GM18502 (cell line): ENCODE measurements around the gene SPTAN1.

Experiments used
- ATAC-seq: cut with Tn5 transposase; IDR thresholded peaks from one replicate; pipeline ENCODE4 v1.9.1; 2021; ENCODE audit warnings: mild to moderate bottlenecking; ENCODE audit not compliant: unreplicated experiment, poor library complexity

The SPTAN1 gene

DNA sequence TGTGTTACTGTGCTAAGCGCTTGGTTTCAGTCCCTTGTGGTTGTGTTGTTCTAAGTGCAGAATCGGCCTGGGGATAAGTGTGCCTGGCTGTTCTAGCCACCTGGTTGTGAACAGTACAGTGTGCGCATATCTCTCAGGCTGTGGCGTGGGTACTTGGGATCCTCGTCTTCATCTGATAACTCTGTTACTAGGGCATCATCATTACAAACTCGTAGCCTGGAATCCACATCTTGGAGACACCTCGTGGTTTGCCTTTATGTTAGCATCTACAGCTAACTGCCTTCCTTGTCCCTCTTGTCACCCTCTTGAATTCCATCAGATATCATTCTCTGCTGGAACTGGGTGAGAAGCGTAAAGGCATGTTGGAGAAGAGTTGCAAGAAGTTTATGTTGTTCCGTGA lies 41.5 kb downstream of the SPTAN1 start:
- no peak for ATAC-seq

DNA sequence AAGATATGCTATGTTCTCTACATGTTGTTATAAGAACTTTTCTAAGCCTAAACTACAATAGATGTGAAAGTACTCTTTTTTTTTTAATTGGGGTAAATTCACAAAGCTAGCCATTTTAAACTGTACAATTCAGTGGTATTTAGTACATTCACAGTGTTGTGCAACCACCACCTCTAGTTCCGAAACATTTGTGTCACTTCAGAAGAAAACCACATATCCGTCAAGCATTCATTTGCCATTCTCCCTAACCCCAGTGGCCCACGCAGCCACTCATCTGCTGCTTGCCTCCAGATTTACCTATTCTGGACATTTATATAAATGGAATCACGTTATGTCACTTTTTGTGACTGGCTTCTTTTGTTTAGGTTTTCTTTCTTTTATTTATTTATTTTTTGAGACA lies 43.1 kb downstream of the SPTAN1 start:
- ATAC-seq: no peak

DNA sequence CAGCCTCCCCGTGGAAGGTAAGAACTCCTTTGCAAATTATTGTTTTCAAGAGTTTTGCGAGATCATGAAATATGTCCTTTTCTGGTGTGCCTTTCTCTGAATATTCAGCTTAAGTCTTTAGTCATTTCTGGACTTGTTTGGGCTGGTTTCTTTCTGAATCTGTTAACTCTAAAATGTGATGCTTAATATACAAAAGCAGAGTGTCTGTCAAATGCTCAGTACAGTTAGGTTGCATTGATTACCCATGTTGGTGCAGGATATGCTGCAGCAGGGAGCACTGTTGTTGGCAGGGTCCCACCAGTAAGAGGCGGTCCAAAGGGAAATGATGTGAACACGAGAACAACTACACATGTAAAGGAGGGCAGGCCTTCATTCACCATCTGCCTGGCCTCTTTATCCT lies 47.7 kb downstream of the SPTAN1 start:
- ATAC-seq: no peak

DNA sequence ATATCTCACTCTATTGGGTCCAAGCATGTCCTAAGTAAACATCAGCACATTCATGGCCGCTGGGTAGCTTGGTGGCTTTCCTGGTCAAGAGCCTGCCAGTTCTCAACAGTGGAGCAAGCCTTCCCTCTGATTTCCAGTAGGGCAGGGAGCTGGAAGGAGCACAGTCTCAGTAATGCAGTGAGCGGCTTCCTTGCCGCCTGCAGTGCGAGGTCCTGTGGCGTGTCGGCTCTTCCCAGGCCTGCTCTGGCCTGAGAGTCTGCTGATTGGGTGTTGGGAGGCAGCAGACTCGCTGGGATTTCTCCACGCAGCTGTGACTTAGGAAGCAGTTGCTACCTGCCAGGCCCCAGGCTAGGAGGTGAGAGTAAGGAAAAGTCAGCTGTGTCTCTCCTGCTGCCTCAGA lies 51.3 kb downstream of the SPTAN1 start:
- ATAC-seq: no peak

DNA sequence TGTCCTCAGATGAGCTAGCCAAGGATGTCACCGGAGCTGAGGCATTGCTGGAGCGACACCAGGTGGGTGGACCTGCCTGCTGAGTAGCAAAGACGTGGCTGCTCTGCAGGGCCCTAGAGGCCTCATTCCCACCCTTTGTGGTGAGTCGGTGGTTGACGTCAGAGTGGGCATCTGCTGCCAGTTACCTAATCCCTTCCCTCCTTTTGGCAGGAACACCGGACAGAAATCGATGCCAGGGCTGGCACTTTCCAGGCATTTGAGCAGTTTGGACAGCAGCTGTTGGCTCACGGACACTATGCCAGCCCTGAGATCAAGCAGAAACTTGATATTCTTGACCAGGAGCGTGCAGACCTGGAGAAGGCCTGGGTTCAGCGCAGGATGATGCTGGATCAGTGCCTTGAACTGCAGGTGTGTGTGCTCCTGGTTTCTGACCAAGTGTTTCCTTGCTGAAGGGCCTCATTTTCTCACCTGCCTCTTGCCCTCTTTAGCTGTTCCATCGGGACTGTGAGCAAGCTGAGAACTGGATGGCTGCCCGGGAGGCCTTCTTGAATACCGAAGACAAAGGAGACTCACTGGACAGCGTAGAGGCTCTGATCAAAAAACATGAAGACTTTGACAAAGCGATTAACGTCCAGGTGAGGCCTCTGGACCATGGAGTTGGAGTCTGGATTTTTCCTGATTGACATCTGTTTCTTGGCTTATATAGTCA lies 55.4 kb downstream of the SPTAN1 start:
- no peak for ATAC-seq

DNA sequence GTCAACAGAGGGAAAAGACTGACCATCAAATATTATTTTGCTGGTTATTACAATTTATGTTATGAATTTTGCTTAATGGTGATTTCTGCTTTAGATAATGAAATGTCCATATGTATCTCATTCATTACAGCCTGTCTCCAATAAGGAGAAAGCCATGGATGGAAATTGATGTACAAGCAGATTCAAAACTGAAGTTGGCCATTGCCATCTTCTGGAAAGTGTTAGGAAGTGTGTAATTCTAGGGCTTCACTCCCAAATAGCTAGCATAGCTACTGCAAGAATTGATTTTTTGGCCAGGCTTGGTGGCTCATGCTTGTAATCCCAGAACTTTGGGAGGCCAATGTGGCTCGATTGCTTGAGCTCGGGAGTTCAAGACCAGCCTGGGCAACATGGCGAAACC lies 58.5 kb downstream of the SPTAN1 start:
- ATAC-seq: no peak

DNA sequence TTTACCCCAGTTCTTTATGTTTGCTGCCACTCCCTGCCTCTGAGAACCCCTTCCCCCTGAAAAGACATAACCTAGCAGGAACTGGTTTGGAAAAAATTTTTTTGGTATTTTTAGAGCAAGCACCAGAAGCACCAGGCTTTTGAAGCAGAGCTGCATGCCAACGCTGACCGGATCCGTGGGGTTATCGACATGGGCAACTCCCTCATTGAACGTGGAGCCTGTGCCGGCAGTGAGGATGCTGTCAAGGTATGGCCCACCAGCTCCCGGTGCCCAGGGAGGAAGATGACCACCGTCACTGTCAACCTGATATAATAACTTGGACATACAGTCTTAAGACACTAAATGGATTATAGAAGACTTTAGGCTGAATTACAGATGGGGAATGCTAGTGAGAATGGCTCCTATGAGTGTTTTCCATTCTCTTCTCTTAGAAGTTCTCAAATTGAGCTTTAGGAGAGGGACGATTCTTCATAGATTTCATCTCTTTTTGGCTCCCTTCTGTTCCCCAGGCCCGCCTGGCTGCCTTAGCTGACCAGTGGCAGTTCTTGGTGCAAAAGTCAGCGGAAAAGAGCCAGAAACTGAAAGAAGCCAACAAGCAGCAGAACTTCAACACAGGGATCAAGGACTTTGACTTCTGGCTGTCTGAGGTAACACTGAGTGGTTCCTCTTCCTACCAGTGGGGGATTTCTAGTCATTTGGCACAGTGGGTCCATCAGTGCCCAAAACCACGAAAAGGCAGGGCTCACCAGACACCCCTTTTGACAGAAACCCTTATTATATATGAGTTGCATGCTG lies 59.4 kb downstream of the SPTAN1 start:
- no peak for ATAC-seq

DNA sequence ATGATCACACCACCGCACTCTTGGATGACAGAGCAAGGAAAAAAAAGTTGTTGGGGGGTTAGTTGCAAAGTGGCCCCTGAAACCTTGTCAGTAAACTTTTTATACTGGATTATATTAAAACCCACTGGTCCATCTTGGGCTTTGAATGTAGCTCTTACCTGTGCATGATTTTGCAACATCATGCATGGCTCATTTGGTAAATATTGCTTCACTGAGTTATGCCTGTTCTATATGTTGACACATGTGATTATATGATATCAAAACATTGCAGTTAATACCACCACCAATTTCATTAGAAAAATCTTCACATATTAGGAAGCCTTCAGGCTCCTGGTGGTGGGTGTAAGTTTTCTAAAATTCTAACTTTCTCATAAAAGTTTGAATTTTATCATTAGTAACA lies 62.3 kb downstream of the SPTAN1 start:
- no peak for ATAC-seq

DNA sequence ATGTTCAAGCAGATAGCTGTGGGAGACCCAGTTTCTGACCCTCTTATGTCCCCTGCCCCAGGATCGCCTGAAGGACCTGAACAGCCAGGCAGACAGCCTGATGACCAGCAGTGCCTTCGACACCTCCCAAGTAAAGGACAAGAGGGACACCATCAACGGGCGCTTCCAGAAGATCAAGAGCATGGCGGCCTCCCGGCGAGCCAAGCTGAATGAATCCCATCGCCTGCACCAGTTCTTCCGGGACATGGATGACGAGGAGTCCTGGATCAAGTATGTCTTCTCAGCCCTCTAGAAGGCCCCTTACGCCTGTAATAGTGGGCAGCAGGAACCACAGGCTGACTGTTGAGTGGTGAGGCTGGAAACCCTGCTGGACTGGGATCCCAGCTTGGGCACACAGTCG lies 63.2 kb downstream of the SPTAN1 start:
- no peak for ATAC-seq

DNA sequence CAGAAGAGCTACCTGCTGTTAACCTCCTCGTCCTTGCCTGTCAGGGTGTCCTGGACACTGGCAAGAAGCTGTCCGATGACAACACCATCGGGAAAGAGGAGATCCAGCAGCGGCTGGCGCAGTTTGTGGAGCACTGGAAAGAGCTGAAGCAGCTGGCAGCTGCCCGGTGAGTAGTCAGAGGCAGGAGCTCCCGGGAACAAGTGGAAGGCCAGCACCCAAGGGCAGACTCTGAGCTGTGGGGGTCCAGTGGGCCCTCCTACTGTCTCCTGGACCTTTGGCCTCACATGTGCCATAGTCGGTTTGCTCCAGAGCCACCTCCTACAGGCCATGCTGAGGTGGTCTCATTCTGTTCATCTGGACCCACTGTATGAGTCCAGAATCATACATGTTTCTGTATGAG lies 65.6 kb downstream of the SPTAN1 start:
- no peak for ATAC-seq

DNA sequence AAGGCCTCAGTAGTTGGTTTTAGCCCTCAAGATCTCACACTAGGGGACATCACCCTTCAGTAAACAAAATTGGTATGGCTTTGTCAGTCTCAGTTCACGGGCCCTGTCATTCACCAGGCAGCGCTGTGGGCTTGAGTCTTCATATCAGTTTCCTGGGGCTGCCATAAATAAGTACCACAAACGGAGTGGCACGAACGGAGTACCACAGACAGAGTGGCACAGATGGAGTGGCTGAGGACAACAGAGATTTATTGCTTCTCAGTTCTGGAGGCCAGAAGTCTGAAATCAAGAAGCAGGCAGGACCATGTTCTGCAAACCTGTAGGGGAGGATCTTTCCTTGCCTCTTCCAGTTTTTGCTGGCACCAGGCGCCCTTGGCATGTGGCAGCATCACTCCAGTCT lies 66.7 kb downstream of the SPTAN1 start:
- no peak for ATAC-seq

DNA sequence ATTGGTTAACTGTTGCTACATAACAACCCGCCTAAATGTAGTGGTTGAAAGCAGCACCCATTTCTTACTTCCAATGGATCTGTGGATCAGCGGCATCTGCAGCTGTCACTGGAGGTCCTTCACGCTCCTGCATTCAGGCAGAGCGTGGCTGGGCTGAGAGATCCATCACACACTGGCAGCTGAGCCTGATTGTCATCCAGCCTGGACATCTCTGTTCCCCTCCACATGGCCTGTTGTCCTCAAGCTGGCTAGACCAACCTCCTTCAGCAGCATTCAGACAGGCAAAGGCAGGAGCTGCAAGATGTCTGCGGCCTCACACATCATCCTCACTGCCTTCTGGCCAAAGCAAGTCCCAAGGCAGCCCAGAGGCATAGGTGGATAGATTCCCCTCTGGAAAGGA lies 67.4 kb downstream of the SPTAN1 start:
- ATAC-seq: no peak

DNA sequence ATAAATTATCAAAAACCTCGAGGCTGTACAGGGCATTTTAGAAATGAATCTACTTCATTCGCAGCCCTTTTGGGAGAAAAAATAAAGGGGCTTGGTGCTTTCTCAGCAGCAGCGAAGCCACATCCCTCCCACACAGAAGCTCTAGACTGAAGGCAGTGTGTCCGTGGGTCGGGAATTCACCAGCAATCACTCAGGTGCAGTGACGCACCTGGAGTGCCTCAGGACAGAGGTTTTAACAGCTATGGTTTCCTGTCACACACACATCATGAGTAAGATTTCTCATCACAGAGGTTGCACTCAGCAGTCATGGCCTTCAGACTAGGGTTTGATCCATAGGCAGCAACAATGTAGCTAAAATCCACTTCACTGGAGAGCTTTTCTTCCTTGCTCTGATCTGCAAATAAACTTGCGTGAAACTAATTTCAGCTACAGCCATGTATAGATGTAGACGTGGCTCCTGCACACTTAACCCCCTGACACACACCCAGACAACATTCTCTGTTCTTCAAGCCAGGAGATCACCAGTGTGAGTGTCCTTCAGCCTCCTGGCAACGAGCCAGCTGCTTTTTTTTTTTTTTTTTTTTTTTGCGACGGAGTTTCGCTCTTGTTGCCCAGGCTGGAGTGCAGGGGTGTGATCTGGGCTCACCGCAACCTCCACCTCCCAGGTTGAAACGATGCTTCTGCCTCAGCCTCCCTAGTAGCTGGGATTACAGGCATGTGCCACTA lies 69.5 kb downstream of the SPTAN1 start:
- no peak for ATAC-seq

DNA sequence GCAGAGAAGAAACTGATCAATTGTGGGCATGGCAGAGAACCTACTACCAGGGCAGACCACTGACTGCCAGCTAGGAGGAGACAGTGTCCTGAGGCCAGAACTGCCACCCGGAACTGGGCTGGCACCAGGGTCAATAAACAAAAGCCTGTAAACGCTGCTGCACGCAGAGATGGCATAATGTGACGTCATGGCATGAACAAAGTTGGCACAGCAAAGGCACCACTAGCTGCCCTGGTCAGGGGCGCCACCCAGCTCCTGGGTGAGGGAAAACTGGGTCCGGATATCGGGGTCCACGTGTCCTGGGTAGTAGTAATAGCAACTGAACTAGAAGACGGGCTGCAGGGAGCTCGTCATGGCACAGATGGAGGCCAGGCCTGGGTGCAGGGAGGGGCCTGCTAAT lies 72.2 kb downstream of the SPTAN1 start:
- ATAC-seq: no peak

DNA sequence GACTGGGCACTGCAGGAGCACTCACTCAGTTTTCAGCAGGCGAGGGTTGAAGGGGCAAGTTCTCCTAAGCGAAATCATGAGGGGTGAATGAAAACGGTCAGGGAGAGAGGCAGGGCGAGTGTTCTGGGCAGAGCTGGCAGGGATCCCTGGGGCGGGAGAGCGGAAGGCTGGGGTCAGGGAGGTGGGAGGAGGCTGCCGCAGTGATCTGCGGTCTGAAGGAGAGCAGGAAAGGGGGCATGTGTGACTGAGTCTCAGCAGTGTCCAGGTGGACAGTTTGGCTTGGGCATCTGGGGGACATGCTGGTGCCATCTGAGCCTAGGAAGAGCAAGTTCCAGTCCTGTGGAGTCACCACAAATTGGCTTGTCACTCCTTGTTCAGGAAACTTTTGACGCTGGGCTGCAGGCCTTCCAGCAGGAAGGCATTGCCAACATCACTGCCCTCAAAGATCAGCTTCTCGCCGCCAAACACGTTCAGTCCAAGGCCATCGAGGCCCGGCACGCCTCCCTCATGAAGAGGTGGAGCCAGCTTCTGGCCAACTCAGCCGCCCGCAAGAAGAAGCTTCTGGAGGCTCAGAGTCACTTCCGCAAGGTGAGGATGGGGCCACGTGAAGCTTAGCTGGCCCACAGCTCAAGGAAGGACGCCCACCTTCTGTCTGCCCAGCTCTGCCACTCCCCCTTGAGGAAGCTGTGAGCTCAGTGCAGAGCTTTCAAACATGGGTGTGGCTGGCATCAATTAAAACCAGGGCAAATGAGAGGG lies 73.2 kb downstream of the SPTAN1 start:
- no peak for ATAC-seq

DNA sequence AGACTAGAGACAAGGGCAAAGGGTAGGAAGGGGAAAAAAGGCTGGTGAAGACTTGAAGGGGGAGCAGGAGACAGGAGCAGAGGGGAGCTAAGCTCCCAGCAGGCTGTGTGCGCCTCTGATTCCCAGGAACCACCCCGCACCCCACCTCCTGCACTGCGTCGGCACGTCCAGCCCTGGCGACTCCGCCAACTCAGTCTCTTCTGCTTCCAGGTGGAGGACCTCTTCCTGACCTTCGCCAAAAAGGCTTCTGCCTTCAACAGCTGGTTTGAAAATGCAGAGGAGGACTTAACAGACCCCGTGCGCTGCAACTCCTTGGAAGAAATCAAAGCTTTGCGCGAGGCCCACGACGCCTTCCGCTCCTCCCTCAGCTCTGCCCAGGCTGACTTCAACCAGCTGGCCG lies 73.8 kb downstream of the SPTAN1 start:
- ATAC-seq: no peak

DNA sequence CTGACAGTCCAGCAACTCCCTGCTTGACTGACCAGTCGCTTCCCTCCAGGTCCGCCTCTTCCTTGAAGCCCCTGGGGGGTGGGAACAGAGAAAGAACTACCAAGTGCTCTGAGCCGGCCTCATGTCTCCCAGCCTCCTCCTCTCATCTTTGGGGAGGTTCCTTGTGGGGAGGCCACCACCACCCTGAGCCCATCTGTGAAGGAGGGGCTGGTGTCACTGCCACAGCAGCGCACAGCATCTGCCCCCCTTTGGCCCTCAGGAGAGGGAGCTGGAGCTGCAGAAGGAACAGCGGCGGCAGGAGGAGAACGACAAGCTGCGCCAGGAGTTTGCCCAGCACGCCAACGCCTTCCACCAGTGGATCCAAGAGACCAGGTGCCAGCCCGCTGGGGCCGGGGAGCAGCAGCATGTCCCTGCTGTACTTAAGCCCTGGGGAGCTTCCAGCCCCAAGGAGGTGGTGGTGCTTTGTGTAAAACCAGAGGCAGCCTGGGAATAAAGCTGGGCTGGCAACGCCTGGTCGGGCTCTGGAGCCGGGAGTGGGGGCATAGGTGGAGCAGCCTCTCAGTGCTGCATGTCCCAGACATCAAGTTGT lies 74.8 kb downstream of the SPTAN1 start:
- ATAC-seq: no peak

DNA sequence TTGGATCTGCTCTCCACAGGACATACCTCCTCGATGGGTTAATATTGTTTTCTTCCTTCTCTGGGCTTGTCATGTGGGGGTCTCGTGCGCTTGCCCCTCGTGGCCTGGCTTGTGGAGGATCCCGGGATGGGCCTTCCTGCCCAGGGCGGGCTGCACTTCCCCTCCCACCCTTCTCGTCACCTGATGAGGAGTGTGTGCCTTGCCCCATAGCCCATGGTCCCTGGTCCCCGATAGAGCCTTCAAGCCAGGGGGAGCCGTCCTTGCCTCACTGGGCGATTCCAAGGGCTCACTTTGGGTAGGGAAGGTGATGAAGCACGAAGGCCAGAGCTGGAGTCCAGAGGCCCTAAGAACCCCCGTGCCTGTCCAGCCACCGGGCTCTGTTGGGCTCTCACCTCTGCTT lies 75.5 kb downstream of the SPTAN1 start:
- ATAC-seq: no peak

DNA sequence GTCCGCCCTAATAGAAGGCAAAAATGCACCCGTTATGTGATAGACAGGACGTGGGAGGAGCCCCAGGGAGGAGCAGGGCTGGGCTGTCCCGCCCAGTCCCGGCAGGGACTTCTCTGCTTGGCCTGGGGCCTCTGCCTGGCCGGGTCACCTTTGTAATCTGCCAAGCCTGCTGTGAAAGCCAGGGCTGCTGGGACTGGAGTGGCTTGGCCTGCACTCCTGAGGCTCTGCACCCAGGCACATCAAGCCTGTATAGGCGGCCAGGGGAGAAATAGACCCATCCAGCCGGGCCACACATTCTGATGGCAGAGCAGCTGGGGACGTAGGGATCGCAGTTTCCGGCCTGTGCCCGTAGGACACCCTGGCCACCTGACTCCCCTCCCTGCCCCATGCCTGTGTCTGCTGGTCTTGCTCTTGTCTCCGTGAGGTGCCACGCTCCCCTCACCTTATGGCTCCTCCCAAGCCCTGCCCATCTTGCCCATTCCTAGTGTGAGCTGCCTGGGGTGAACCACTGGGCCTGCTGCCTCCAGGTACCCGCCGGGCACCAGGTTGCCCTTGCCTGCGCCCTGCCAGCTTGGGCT lies 76.2 kb downstream of the SPTAN1 start:
- no peak for ATAC-seq

DNA sequence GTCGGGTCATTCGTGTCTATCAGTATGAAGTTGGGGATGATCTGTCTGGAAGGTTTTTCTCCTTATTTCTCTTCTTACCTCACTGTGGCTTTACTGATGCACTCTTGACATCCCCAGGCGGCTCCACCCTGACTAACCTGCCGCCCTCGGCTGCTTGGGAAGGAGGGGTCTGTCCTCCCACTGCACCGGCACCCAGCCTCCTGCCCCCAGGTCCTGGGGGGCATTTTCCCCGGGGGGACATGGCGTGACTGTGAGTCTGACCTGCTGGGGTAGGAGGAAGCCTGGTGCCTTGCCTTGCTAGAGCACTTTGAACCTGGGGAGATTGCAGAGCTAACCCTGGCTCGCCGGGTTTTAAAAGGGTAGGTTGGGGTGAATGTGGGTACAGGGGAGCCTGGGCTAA lies 76.7 kb downstream of the SPTAN1 start:
- no peak for ATAC-seq
